ENCODE results near the gene SGPP2. TPM values are rescaled to one million over a fixed set of nuclear protein-coding genes. Genes with fewer than 3 reads are reported as not detected.
"Not testable (repeated sequence)": the region's sequence is repeated elsewhere in the genome, so short reads cannot be mapped to it uniquely, and the experiment has no call there.

SGPP2 gene
- total RNA-seq, 1 donor from 2014 or later: 0.25 TPM

DNA sequence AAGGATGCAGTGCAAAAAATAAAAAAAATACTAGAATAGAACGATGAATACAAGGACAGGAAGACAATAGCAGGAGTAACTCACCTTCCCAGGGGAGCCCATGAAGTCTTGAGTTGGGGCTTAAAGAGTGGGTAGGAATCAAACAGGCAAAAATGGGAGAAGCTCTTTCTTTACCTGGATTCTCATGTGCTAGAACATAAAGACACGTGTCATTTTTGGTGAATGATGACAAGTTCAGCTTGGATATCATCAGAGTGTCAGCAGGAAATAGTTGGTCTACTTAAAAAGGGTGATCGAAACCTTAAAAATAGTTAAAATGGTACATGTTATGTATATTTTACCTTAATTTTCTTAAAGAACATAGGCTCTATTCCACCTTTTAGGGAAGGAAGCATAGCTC, 5.7 kb downstream of the SGPP2 start:
- Mint-ChIP-seq H3K9me3 (peaks cover 6% of the 10 kb centered on the region), H3K4me1 (peaks cover 16% of the 10 kb centered on the region), H3K27ac (no peak overlapping the region), H3K27me3 (ENCODE audit: low read depth) (peaks cover 67% of the 10 kb centered on the region), H3K4me3 (no peak overlapping the region), H3K36me3 (no peaks in the 10 kb centered on the region)
- TF ChIP-seq, protein P1, sequence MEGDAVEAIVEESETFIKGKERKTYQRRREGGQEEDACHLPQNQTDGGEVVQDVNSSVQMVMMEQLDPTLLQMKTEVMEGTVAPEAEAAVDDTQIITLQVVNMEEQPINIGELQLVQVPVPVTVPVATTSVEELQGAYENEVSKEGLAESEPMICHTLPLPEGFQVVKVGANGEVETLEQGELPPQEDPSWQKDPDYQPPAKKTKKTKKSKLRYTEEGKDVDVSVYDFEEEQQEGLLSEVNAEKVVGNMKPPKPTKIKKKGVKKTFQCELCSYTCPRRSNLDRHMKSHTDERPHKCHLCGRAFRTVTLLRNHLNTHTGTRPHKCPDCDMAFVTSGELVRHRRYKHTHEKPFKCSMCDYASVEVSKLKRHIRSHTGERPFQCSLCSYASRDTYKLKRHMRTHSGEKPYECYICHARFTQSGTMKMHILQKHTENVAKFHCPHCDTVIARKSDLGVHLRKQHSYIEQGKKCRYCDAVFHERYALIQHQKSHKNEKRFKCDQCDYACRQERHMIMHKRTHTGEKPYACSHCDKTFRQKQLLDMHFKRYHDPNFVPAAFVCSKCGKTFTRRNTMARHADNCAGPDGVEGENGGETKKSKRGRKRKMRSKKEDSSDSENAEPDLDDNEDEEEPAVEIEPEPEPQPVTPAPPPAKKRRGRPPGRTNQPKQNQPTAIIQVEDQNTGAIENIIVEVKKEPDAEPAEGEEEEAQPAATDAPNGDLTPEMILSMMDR (IDR thresholded peaks at IDR 0.05; ENCODE audit: unreplicated experiment): no peak
- DNase-seq (ENCODE audit: low spot score in 2 of 2, unreplicated experiment in 2 of 2): no peak

GRCh38 chr2:222430681-222431080, 6.3 kb downstream of the SGPP2 start:
- Mint-ChIP-seq H3K9me3 (peaks cover 6% of the 10 kb centered on the region), H3K4me3 (no peak overlapping the region), H3K4me1 (peaks cover 12% of the 10 kb centered on the region), H3K36me3 (no peaks in the 10 kb centered on the region), H3K27ac (no peak overlapping the region), H3K27me3 (ENCODE audit: low read depth) (peaks cover 61% of the 10 kb centered on the region)
- TF ChIP-seq, protein P1 (IDR thresholded peaks at IDR 0.05; ENCODE audit: unreplicated experiment): no peak
- no peak for DNase-seq (ENCODE audit: low spot score in 2 of 2, unreplicated experiment in 2 of 2)

DNA sequence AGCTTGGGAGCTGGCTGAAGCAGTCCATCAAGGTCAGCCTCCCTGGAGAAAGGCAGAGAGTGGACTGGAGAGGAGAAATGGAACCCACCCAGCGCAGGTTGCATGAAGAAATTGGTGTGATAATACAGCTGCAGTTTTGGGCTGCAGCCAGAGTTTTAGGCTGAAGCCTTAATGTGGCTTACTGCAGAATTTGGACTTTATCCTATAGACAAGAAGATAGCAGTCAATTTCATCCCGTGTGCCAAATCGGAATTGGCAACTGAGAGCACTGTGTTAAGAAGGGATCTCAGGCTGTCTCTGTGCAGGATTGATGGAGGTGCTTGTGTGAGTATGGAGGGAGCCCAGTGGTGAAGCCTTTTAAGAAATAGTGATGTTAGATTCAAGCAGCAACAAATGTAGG, 7.5 kb downstream of the SGPP2 start:
- Mint-ChIP-seq H3K27me3 (ENCODE audit: low read depth) (peaks cover 50% of the 10 kb centered on the region), H3K4me3 (no peak overlapping the region), H3K4me1 (peaks cover 5% of the 10 kb centered on the region), H3K36me3 (no peaks in the 10 kb centered on the region), H3K27ac (no peak overlapping the region), H3K9me3 (peaks cover 6% of the 10 kb centered on the region)
- no peak for DNase-seq (ENCODE audit: low spot score in 2 of 2, unreplicated experiment in 2 of 2)
- TF ChIP-seq, protein P1 (IDR thresholded peaks at IDR 0.05; ENCODE audit: unreplicated experiment): no peak

DNA sequence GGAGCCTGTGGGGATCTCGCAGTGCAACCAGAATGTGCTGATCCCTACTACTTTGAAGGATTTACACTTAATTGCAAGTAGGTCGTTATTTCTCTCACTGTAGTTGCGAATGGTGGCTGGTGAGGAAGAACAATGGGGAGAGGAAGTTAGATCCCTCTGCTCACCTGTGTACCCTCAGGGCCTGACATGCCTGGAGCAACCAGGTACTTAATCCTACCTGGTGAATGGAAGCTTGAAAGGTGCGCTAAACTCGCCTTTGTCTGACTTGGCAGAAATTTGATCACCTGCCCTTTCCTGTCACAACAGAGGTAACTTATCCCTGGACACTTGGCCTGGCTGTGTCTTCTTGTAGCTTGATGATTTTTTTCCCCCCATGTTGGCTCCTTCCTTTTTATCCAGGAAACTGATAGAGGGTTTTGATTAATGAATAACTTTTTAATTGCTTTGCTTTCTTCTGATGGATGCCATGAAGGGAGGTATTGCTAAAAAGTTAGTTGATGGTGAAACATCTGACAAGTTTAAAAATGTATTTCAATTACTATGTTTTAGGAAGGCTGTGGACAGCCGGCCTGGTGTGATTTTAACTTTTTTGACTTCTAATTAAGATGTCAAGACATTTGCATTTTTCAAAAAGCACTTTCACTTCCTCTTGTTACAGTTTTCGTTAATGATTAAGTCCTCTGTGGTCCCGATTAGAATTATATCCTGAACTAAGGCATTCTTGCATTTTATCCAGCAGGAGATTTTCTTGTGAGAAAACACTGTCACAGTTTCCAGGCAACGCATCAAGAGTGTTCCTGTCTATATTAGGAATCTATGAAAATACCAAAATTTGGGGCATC, 9.2 kb downstream of the SGPP2 start:
- Mint-ChIP-seq H3K27ac (no peak overlapping the region), H3K36me3 (no peaks in the 10 kb centered on the region), H3K27me3 (ENCODE audit: low read depth) (peaks cover 37% of the 10 kb centered on the region), H3K4me3 (no peak overlapping the region), H3K9me3 (peaks cover 6% of the 10 kb centered on the region), H3K4me1 (peaks cover 4% of the 10 kb centered on the region)
- no peak for DNase-seq (ENCODE audit: low spot score in 2 of 2, unreplicated experiment in 2 of 2)
- TF ChIP-seq, protein P1 (IDR thresholded peaks at IDR 0.05; ENCODE audit: unreplicated experiment): no peak

GRCh38 chr2:222434204-222434603, 9.9 kb downstream of the SGPP2 start:
- Mint-ChIP-seq H3K9me3 (peaks cover 6% of the 10 kb centered on the region), H3K4me1 (peaks cover 4% of the 10 kb centered on the region), H3K27me3 (ENCODE audit: low read depth) (peaks cover 34% of the 10 kb centered on the region), H3K36me3 (no peaks in the 10 kb centered on the region), H3K4me3 (no peak overlapping the region), H3K27ac (no peak overlapping the region)
- TF ChIP-seq, protein P1 (IDR thresholded peaks at IDR 0.05; ENCODE audit: unreplicated experiment): no peak
- no peak for DNase-seq (ENCODE audit: low spot score in 2 of 2, unreplicated experiment in 2 of 2)

GRCh38 chr2:222435400-222436039, 11.2 kb downstream of the SGPP2 start:
- H3K4me1 Mint-ChIP-seq; H3K4me3 Mint-ChIP-seq; H3K9me3 Mint-ChIP-seq; H3K27ac Mint-ChIP-seq; DNase-seq (ENCODE audit: low spot score in 2 of 2, unreplicated experiment in 2 of 2); H3K36me3 Mint-ChIP-seq: not testable (repeated sequence)
- peaks cover 23% of the 10 kb centered on the region for H3K27me3 Mint-ChIP-seq (ENCODE audit: low read depth)

Data from mesothelial cell of epicardium (in vitro differentiated cells).